Activated naive CD8-positive, alpha-beta T cell treated with anti-CD3 and anti-CD28 coated beads, Interleukin-2, amount 50 U/mL, for 24 hours (primary cell): ENCODE data around the gene MOCS2.
A peak's percentile ranks its signal among the peaks of the same experiment; 100 is the strongest.

Source experiments
- ATAC-seq: fragments of 150-1000 bp; cut with Tn5 transposase; one replicate; pipeline ENCODE4 v1.10.0; 2021
- DNase-seq: peaks from one replicate; pipeline ENCODE4 v3.0.0; 2021
- H3K27ac Mint-ChIP-seq: one replicate; pipeline ENCODE4 v1.8.0; 2021; ENCODE audit warnings: mild to moderate bottlenecking, mixed read lengths
- H3K27me3 Mint-ChIP-seq: one replicate; pipeline ENCODE4 v1.8.0; 2021; ENCODE audit warnings: mixed read lengths
- H3K36me3 Mint-ChIP-seq: one replicate; pipeline ENCODE4 v1.8.0; 2021; ENCODE audit warnings: low read depth, mixed read lengths
- H3K4me1 Mint-ChIP-seq: one replicate; pipeline ENCODE4 v1.8.0; 2021; ENCODE audit warnings: mixed read lengths
- H3K4me3 Mint-ChIP-seq: one replicate; pipeline ENCODE4 v1.8.0; 2021; ENCODE audit warnings: mild to moderate bottlenecking, moderate library complexity, mixed read lengths
- H3K9me3 Mint-ChIP-seq: one replicate; pipeline ENCODE4 v1.8.0; 2021; ENCODE audit warnings: mixed read lengths

Gene MOCS2

DNA sequence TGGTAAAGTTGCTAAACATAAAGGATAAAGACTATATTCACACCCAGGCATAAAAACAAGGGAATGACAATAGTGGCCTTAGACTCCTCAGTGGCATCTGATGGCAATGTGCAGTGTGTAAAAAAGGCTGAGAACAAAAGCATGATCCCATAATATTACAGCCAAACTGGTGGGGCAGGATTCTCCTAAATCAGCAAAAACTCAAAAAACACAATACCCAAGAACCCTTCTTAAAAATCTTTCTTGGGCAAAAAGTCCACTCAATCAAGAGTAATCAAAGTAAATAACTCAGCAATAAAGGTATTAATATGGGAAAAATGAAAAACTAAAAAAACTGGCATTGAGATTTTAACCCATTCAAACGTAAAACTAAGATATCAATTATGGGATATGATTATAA lies 1.6 kb upstream of the MOCS2 start:
- ATAC-seq (no peak), DNase-seq (no peak)
- H3K36me3 Mint-ChIP-seq, result peaks cover 18% of the 10 kb centered on the region
- peaks cover 40% of the 10 kb centered on the region for H3K4me1 Mint-ChIP-seq
- no peak overlapping the region for H3K27ac Mint-ChIP-seq
- H3K27me3 Mint-ChIP-seq, result no peaks in the 10 kb centered on the region
- peak overlapping the region; percentile 93 for H3K4me3 Mint-ChIP-seq
- no peaks in the 10 kb centered on the region for H3K9me3 Mint-ChIP-seq

DNA sequence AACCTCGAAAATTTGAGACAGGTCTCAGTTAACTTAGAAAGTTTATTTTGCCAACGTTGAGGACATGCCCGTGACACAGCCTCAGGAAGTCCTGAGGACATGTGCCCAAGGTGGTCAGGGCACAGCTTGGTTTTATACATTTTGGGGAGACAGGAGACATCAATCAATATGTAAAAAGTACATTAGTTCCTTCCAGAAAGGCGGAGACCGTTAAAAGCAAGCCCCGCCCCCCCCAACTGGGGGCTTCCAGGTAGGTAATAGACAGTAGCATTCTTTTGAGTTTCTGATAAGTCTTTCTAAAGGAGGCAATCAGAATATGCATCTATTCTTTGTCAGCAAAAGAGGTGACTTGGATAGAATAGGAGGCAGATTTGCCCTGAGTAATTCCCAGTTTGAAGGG lies 599 bp upstream of the MOCS2 start:
- no peaks in the 10 kb centered on the region for H3K9me3 Mint-ChIP-seq

DNA sequence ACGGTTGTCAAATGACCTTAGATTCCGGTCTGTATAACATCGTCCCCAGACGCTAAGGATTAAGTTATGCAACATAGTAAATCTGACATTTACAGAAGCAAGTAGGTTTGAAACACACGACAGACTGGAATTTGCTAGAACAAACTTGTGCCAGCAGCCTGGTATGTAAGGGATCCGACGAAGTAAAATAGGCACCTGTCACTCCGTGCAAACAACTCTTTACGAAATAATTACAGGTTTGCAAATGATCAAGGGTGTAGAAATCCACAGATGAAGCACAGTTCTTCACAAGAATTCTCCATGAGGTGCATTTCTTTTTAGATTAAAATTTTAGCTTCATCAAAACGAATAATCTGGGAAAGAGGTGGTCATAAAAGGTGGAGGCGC lies 508 bp downstream of the MOCS2 start:
- no peaks in the 10 kb centered on the region for H3K9me3 Mint-ChIP-seq
- ATAC-seq (no peak), DNase-seq (no peak)
- H3K36me3 Mint-ChIP-seq, result peaks cover 33% of the 10 kb centered on the region
- peak overlapping the region; percentile 92 for H3K27ac Mint-ChIP-seq
- peak overlapping the region; percentile 93 for H3K4me3 Mint-ChIP-seq
- no peaks in the 10 kb centered on the region for H3K27me3 Mint-ChIP-seq
- peaks cover 51% of the 10 kb centered on the region for H3K4me1 Mint-ChIP-seq

More for the DNA sequence above, 599 bp upstream of the MOCS2 start:
- H3K4me3 Mint-ChIP-seq, result peak overlapping the region; percentile 93
- peaks cover 49% of the 10 kb centered on the region for H3K4me1 Mint-ChIP-seq
- ATAC-seq (no peak), DNase-seq (peak; percentile 15)
- no peaks in the 10 kb centered on the region for H3K27me3 Mint-ChIP-seq
- H3K27ac Mint-ChIP-seq, result peak overlapping the region; percentile 92
- peaks cover 28% of the 10 kb centered on the region for H3K36me3 Mint-ChIP-seq

DNA sequence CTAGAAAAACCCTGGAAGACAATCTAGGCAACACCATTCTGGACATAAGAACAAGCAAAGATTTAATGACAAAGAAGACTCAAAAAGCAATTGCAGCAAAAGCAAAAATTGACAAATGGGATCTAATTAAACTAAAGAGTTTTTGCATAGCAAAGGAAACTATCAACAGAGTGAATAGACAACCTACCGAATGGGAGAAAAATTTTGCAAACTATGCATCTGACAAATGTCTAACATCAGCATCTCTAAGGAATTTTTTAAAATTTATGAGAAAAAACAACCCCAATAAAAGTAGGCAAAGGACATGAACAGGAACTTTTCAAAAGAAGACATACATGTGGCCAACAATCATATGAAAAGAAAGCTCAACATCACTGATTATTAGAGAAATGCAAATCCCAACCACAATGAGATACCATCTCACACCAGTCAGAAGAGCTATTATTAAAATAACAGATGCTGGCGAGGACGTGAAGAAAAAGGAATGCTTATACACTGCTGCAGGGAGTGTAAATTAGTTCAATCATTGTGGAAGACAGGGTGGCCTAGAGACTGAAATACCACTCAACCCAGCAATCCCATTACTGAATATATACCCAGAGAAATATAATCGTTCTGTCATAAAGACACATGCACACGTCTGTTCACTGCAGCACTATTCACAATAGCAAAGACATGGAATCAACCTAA lies 3.8 kb downstream of the MOCS2 start:
- Mint-ChIP-seq H3K27ac (no peak overlapping the region), H3K4me1 (peaks cover 46% of the 10 kb centered on the region), H3K4me3 (no peak overlapping the region), H3K9me3 (no peaks in the 10 kb centered on the region), H3K27me3 (no peaks in the 10 kb centered on the region), H3K36me3 (peaks cover 39% of the 10 kb centered on the region)
- DNase-seq (no peak), ATAC-seq (no peak)

DNA sequence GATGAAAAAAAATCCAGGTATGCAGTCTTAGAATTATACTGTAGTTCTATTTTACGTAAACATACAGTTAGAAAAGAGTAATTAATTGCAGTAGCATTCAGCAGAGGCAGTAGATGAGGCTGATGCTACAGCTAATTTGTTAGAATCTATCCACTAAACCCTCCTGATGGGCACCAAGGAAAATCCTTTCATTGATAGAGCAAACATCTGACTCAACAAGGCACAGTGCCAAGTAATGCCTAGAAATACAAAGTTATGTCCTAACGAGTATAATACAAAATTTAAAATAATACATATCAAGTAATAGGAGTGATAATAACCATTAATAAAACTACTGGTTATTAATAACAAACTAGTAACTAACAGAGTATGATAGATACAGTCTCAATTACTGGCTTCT lies 9.0 kb downstream of the MOCS2 start:
- ATAC-seq (no peak), DNase-seq (no peak)
- Mint-ChIP-seq H3K36me3 (peaks cover 31% of the 10 kb centered on the region), H3K27me3 (no peaks in the 10 kb centered on the region), H3K27ac (no peak overlapping the region), H3K9me3 (no peaks in the 10 kb centered on the region), H3K4me1 (peaks cover 9% of the 10 kb centered on the region), H3K4me3 (no peak overlapping the region)

DNA sequence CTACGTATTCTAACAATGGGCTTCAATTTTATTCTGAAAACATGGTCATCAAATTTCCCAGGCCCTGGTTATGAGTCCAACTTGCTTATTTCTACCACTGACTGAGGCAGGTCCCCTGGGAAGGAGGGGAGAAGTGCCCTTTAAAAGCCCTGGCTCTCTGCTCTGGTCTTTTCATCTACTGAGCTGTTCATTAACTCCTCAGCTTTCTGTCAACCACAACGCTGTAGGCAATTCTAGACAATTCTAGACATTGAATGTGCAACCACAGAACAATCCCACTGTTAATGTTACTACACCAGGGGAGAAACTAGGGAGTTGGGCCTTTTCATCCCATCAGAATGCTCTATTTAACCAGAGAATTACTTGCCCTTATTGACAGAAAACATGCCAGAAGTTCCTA lies 10.0 kb downstream of the MOCS2 start:
- no peak for DNase-seq
- Mint-ChIP-seq H3K36me3 (peaks cover 23% of the 10 kb centered on the region), H3K27ac (peak overlapping the region; percentile 7), H3K4me1 (peaks cover 4% of the 10 kb centered on the region), H3K9me3 (no peaks in the 10 kb centered on the region), H3K27me3 (no peaks in the 10 kb centered on the region), H3K4me3 (no peak overlapping the region)
- no peak for ATAC-seq

DNA sequence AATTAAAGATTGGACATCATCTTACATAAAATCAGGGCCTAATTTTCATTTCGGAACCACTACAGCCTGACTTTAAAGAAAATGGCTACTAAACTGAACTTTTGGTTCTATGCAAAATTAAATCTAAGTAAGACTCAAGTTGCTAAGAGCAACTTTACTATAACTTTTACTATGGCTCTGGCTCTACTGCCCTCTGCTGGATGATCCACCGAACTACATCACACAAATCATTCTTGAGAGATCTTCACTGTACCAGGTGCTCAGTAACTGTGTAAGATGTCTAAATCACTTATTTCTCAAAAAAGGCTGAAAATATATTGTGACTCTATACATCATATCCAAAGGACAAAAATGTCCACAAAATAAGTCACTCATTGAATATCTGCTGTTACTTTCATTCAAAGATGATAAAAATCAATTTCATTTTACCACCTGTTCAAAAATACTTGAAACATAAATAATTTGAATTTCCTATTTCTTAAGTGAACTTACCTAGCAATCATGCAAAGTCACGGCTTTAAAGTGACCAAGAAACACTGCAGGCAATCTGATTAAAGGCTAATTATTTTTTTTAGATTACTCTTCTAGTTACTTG lies 13.5 kb downstream of the MOCS2 start:
- DNase-seq (peak; percentile 69), ATAC-seq (peak; percentile 66)
- Mint-ChIP-seq H3K27ac (no peak overlapping the region), H3K36me3 (peaks cover 8% of the 10 kb centered on the region), H3K27me3 (no peaks in the 10 kb centered on the region), H3K4me1 (peaks cover 8% of the 10 kb centered on the region), H3K4me3 (no peak overlapping the region), H3K9me3 (no peaks in the 10 kb centered on the region)

DNA sequence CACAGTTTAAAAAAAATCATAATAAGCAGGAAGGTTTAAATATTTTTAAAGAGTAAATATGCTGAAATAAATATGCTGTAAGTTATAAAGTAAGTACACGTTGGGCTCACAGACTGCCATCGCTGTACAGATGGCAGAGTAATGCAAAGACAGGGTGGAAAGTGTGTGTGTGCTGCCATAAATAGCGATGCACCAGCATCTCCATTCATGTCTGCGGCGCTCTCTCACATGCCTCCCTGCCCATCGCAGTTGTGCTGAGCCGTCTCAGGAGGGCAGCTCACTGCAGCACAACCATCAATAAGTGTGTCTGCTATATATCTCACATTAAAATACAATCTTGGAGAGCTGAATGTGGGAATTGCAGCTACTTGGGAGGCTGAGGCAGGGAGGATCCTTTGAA lies 14.3 kb downstream of the MOCS2 start:
- H3K36me3 Mint-ChIP-seq, result peaks cover 6% of the 10 kb centered on the region
- H3K27me3 Mint-ChIP-seq, result no peaks in the 10 kb centered on the region
- H3K4me1 Mint-ChIP-seq, result peaks cover 16% of the 10 kb centered on the region
- H3K9me3 Mint-ChIP-seq, result no peaks in the 10 kb centered on the region
- H3K27ac Mint-ChIP-seq, result no peak overlapping the region
- ATAC-seq (no peak), DNase-seq (no peak)
- no peak overlapping the region for H3K4me3 Mint-ChIP-seq

DNA sequence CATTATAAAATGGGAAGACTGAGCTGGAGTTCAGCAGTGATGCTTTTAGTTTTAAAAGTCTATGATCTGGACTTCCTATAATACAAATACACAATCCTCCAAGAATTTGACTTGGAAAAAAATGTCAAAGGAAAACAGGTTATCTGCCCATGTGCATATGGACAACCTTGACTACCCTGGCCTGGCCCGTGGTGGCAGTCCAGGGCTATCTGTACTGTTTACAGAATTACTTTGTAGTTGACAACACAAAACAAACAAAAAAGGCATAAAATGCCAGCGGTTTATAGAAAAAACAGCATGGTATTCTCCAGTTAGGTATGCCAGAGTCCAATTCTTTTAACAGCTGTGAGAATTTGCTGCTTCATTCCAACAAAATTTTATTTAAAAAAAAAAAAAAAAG lies 17.3 kb downstream of the MOCS2 start:
- ATAC-seq, result no peak
- no peaks in the 10 kb centered on the region for H3K9me3 Mint-ChIP-seq
- no peak overlapping the region for H3K27ac Mint-ChIP-seq
- H3K4me1 Mint-ChIP-seq, result peaks cover 33% of the 10 kb centered on the region
- H3K36me3 Mint-ChIP-seq, result no peaks in the 10 kb centered on the region
- no peaks in the 10 kb centered on the region for H3K27me3 Mint-ChIP-seq
- DNase-seq, result no peak
- H3K4me3 Mint-ChIP-seq, result no peak overlapping the region

DNA sequence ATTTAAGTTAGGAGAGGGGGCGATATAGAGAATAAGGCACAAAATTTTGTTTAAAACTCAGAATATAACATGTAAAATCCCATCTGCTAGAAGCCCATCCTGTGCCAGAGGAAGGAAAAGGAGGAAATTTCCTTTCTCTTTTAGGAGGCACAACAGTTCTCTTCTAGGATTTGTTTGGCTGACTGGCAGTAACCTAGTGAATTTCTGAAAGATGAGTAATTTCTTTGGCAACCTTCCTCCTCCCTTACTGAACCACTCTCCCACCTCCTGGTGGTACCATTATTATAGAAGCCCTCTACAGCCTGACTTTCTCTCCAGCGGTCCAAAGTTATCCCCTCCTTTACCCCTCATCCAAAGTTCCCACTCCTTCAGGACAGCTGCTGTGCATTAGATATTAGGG lies 18.3 kb downstream of the MOCS2 start:
- Mint-ChIP-seq H3K27me3 (no peaks in the 10 kb centered on the region), H3K27ac (no peak overlapping the region), H3K4me3 (no peak overlapping the region), H3K36me3 (no peaks in the 10 kb centered on the region), H3K9me3 (no peaks in the 10 kb centered on the region), H3K4me1 (peaks cover 33% of the 10 kb centered on the region)
- ATAC-seq (no peak), DNase-seq (no peak)

DNA sequence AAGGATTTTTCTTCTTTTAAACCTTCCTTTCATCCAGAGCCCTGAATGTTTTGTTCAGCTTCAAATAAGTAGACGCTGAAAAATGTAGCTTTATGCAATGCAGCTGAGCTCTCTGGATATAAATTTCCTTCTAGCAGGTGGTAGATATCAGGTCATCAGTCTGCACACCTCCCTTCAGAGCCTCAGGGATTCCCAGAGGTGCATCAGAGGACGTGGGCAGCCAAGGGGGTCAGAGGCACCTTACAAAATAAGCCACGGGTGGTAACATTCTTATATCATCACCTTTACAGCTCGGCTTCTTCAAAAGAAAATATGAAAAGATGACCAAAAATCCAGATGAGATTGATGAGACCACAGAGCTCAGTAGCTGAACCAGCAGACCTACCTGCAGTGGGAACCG lies 19.3 kb downstream of the MOCS2 start:
- DNase-seq, result peak; percentile 16
- H3K4me3 Mint-ChIP-seq, result peak overlapping the region; percentile 3
- no peaks in the 10 kb centered on the region for H3K9me3 Mint-ChIP-seq
- H3K4me1 Mint-ChIP-seq, result peaks cover 29% of the 10 kb centered on the region
- peak overlapping the region; percentile 57 for H3K27ac Mint-ChIP-seq
- peak; percentile 55 for ATAC-seq
- H3K27me3 Mint-ChIP-seq, result no peaks in the 10 kb centered on the region
- H3K36me3 Mint-ChIP-seq, result no peaks in the 10 kb centered on the region

DNA sequence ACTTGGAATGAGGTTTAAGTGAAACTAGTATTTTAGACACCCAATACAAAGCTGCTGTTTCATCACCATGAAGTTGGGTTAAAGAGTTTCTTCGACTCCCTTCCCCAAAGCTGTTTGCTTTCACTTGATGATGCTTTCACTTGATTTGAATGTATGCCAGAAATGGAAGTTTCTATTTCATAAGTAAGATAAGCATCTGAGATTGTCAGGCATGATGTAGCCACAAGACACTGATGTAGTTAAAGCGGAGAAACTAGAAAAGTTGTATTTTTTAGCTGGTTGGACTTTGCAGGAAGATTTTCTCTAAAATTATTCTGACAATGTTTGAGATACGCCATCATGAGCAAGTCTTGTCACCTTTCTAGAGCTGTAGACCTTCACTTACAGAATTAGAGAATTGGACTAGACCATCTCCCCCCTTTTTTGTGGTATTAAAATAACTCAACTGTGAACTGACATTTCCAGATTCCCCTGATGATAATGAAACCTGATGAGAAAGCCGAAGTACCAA lies 20.0 kb downstream of the MOCS2 start:
- H3K9me3 Mint-ChIP-seq, result no peaks in the 10 kb centered on the region
- peak overlapping the region; percentile 53 for H3K4me3 Mint-ChIP-seq
- H3K4me1 Mint-ChIP-seq, result peaks cover 29% of the 10 kb centered on the region
- DNase-seq (no peak), ATAC-seq (peak; percentile 75)
- peak overlapping the region; percentile 74 for H3K27ac Mint-ChIP-seq
- no peaks in the 10 kb centered on the region for H3K36me3 Mint-ChIP-seq
- H3K27me3 Mint-ChIP-seq, result no peaks in the 10 kb centered on the region

DNA sequence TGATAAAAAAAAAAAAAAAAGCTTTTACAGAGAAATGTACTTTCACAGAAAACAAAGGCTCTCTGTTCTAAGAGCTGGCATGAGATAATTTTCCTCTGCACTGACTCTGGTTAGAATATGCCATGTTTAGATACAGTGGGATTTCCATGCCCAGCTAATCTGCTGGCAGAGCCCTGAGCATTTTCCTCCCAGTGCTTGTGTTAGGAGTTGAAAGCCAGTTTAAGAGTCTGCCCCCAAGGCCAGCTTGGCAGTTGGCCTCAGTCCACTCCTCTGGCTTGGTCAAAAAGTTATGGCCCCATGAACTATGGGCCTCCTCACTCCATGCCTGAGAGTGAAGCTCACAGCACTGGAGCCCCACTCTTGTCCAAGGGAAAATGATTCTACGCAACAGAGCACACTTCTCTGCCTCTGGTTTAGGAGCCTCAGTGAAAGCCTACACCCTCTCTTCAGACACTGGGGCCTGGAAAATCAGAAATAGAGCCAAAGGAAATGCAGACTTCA lies 21.9 kb downstream of the MOCS2 start:
- H3K27ac Mint-ChIP-seq, result no peak overlapping the region
- peaks cover 37% of the 10 kb centered on the region for H3K4me1 Mint-ChIP-seq
- peaks cover 8% of the 10 kb centered on the region for H3K27me3 Mint-ChIP-seq
- no peaks in the 10 kb centered on the region for H3K9me3 Mint-ChIP-seq
- DNase-seq (no peak), ATAC-seq (no peak)
- no peak overlapping the region for H3K4me3 Mint-ChIP-seq
- H3K36me3 Mint-ChIP-seq, result no peaks in the 10 kb centered on the region

DNA sequence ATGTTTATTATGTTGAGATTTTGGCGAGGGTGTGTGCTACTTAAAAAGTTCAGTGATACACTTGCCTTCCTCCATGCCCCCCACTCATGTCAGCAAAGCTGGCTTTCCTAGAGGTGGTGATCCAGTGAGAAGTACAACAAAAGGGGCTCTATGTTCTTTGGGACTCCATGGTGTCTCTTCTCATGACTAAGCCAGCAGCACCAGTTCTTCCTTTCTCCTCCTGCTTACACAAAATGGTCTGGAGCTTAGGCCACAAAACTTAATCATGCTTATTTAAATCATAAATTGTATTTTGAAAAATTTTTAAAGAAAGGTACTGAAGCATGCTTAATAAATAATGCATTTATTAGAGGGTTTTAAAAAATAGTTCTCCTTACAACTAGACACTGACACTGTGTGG lies 22.4 kb downstream of the MOCS2 start:
- DNase-seq (no peak), ATAC-seq (no peak)
- H3K4me3 Mint-ChIP-seq, result no peak overlapping the region
- peaks cover 38% of the 10 kb centered on the region for H3K4me1 Mint-ChIP-seq
- H3K36me3 Mint-ChIP-seq, result no peaks in the 10 kb centered on the region
- peaks cover 8% of the 10 kb centered on the region for H3K27me3 Mint-ChIP-seq
- no peaks in the 10 kb centered on the region for H3K9me3 Mint-ChIP-seq
- H3K27ac Mint-ChIP-seq, result no peak overlapping the region

DNA sequence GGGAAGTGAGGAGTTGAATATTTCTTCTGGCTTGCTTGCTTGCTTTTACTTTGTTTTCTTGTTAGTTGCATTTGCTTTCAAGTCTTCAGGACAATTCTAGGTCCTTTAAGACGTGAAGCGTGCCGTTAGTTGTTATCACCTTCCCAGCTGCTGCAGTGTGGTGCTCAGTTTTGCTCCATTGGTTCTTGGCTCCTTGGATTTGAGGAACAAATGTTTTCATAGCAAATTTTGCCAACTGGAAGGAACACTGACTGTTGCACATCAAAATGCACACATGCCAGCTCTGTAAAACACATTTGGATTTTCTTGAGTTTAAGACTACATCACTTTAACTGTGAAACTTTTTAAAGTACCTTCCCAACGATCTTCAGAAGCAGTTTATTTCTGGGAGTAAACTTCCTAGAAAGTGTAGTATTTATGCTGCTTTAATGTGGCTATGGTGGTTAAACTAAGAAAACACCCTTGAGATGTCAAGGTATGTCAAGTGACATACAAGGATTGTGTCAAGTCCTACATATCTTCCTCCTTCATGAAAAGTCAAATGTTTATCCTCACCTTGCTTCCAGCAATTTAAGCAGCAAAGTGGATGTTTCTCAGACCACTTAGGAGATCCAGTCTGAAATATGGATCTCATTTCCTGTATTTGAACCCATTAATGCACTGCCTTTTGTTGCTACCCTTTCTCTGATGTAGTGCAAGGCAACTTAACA lies 24.9 kb downstream of the MOCS2 start:
- H3K9me3 Mint-ChIP-seq, result no peaks in the 10 kb centered on the region
- H3K27ac Mint-ChIP-seq, result no peak overlapping the region
- H3K36me3 Mint-ChIP-seq, result no peaks in the 10 kb centered on the region
- DNase-seq (no peak), ATAC-seq (no peak)
- H3K4me1 Mint-ChIP-seq, result peaks cover 26% of the 10 kb centered on the region
- H3K4me3 Mint-ChIP-seq, result no peak overlapping the region
- peaks cover 11% of the 10 kb centered on the region for H3K27me3 Mint-ChIP-seq
